Frontal cortex (tissue), 4 donors: ENCODE measurements around the gene ATN1. TPM values are rescaled to one million over a fixed set of nuclear protein-coding genes. Genes with fewer than 3 reads are reported as not detected.

Source experiments
- DNase-seq, 2 donors: peaks; one replicate each; pipeline ENCODE4 v3.0.0; 2012; ENCODE audit warnings: low spot score in 2 of 2
- FAIRE-seq: peaks from 2 replicates; lab custom pipeline; 2012; peaks lifted over from hg19 to GRCh38; lab: Jason Lieb, UNC
- small RNA-seq: library from RNA; depleted of rRNA; stranded (forward); fragments of <200 nt; gene quantifications from one replicate; pipeline ENCODE3, GENCODE V24; 2014
- total RNA-seq: library from RNA; depleted of rRNA; stranded (reverse); fragments of >200 nt; gene quantifications from one replicate; pipeline ENCODE4 v1.2.3, GENCODE V29; 2014
- donor health status: control.
- donor health status: control.
- donor health status: control.

Gene ATN1
- total RNA-seq, 1 donor from 2014 or later, result 11.8 TPM

DNA sequence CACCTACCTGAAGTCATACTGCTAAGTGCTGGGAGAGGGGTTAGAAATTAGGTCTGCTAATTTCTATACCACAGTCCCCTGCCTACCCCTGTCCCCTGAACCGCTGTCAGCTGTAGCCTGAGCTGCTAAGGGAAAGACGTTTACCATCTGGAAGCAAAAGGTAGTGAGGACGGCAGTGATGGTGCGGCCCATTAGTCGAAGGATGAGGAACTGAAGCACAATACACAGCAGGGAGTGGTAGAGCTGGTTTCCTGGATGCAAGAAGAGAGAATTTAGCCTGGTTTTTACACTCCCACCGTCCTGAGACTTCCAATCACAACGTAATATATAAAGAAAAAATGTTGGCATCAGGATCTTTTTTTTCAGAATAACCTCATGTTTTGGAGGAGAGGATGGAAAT, 54.8 kb downstream of the ATN1 start:
- no peak for FAIRE-seq
- DNase-seq, result no peak

- DNase-seq, result no peak
- no peak for FAIRE-seq
These were observed 60.3 kb downstream of the ATN1 start for GRCh38 chr12:6987956-6988553.

Small RNA genes within 50 kb of the gene (small RNA-seq; reads per million reads assigned to genes)
- gene MIR141 (0.15 reads per million), gene MIR200C (0.08 reads per million), gene RNU7-1 (not detected), gene SCARNA12 (1.6 reads per million, percentile 77 among the genes with 10 or more reads in this experiment)

Other genes with a start within 250 kb of the ATN1 start
- gene ZNF384, start 238.6 kb upstream of the ATN1 start, total RNA-seq, result 12.2 TPM
- 1.2 TPM for gene PIANP, start 227.1 kb upstream of the ATN1 start, total RNA-seq
- gene COPS7A, start 203.9 kb upstream of the ATN1 start, total RNA-seq, result 24.5 TPM
- gene MLF2, start 174.8 kb upstream of the ATN1 start, total RNA-seq, result 77.9 TPM
- gene PTMS, start 161.6 kb upstream of the ATN1 start, total RNA-seq, result 47.7 TPM
- gene LAG3, start 155.4 kb upstream of the ATN1 start, total RNA-seq, result under 0.01 TPM
- 2.0 TPM for gene CD4, start 138.4 kb upstream of the ATN1 start, total RNA-seq
- 81.1 TPM for gene GPR162, start 106.1 kb upstream of the ATN1 start, total RNA-seq
- gene P3H3, start 99.6 kb upstream of the ATN1 start, total RNA-seq, result 11.0 TPM
- 1.2 TPM for gene GNB3, start 87.0 kb upstream of the ATN1 start, total RNA-seq
- gene CDCA3, start 76.7 kb upstream of the ATN1 start, total RNA-seq, result 2.9 TPM
- gene USP5, start 75.8 kb upstream of the ATN1 start, total RNA-seq, result 77.5 TPM
- gene TPI1, start 60.4 kb upstream of the ATN1 start, total RNA-seq, result 293 TPM
- 1.6 TPM for gene SPSB2, start 54.7 kb upstream of the ATN1 start, total RNA-seq
- gene LRRC23, start 23.1 kb upstream of the ATN1 start, total RNA-seq, result 6.5 TPM
- gene ENO2, start 13.4 kb upstream of the ATN1 start, total RNA-seq, result 169 TPM
- gene RNU7-1, start 15.9 kb downstream of the ATN1 start, total RNA-seq, result not detected
- 322 TPM for gene C12orf57, start 16.1 kb downstream of the ATN1 start, total RNA-seq
- gene PTPN6, start 23.4 kb downstream of the ATN1 start, total RNA-seq, result 1.6 TPM
- 175 TPM for gene PHB2, start 42.7 kb downstream of the ATN1 start, total RNA-seq
- 22.4 TPM for gene EMG1, start 43.0 kb downstream of the ATN1 start, total RNA-seq
- gene LPCAT3, start 90.5 kb downstream of the ATN1 start, total RNA-seq, result 6.5 TPM
- gene C1S, start 132.8 kb downstream of the ATN1 start, total RNA-seq, result 6.5 TPM
- 3.7 TPM for gene C1R, start 164.5 kb downstream of the ATN1 start, total RNA-seq
- gene C1RL, start 181.3 kb downstream of the ATN1 start, total RNA-seq, result 2.0 TPM
- gene RBP5, start 200.9 kb downstream of the ATN1 start, total RNA-seq, result not detected
- 75.0 TPM for gene CLSTN3, start 202.4 kb downstream of the ATN1 start, total RNA-seq